OCI-LY3 (cell line): Measurements from ENCODE around the gene CLDN24.

Experiments used
- H2AFZ ChIP-seq: fragments of 200-600, 300-600 bp; shearing (Covaris generic); 2 replicates; pipeline ENCODE4 v1.6.0; 2014; ENCODE audit warnings: antibody characterized with exemption, low read depth, low read length
- H3K27ac ChIP-seq: fragments of 200-600, 300-600 bp; sonication (generic); 2 replicates; pipeline ENCODE4 v1.5.1; 2014; ENCODE audit warnings: mild to moderate bottlenecking, low read length, moderate library complexity, mixed read lengths
- H3K27me3 ChIP-seq: fragments of 200-600, 300-600 bp; sonication (generic); 2 replicates; pipeline ENCODE4 v1.6.1; 2014; ENCODE audit warnings: low read depth, low read length, mixed read lengths
- H3K36me3 ChIP-seq: fragments of 200-600, 300-600 bp; sonication (generic); replicated peaks from 2 replicates; pipeline ENCODE3; 2014; ENCODE audit warnings: low read depth, low read length, mixed read lengths
- H3K4me1 ChIP-seq: fragments of 300-600, 200-600 bp; sonication (generic); 2 replicates; pipeline ENCODE4 v1.6.1; 2014; ENCODE audit warnings: low read length, mixed read lengths
- H3K4me2 ChIP-seq: fragments of 200-600, 300-600 bp; sonication (generic); 2 replicates; pipeline ENCODE4 v1.6.1; 2014; ENCODE audit warnings: low read length, mixed read lengths
- H3K4me3 ChIP-seq: fragments of 300-600, 200-600 bp; sonication (generic); 2 replicates; pipeline ENCODE4 v1.5.1; 2014; ENCODE audit warnings: antibody characterized with exemption, mild to moderate bottlenecking, low read length, moderate library complexity
- H3K79me2 ChIP-seq: fragments of 300-600, 200-600 bp; shearing (Covaris generic); 2 replicates; pipeline ENCODE4 v1.6.1; 2014; ENCODE audit warnings: mild to moderate bottlenecking, low read length, mixed read lengths
- H3K9ac ChIP-seq: fragments of 300-600, 200-600 bp; shearing (Covaris generic); 2 replicates; pipeline ENCODE4 v1.6.0; 2014; ENCODE audit warnings: mild to moderate bottlenecking, low read length, moderate library complexity
- H3K9me3 ChIP-seq: fragments of 200-600, 300-600 bp; shearing (Covaris generic); 2 replicates; pipeline ENCODE4 v1.6.1; 2014; ENCODE audit warnings: low read length, mixed read lengths; ENCODE audit not compliant: insufficient read depth
- H4K20me1 ChIP-seq: fragments of 200-600, 300-600 bp; sonication (generic); 2 replicates; pipeline ENCODE4 v1.6.1; 2016; ENCODE audit warnings: low read length, mixed read lengths; ENCODE audit not compliant: insufficient read depth
- CTCF ChIP-seq: fragments of 200-600, 300-600 bp; sonication (generic); IDR thresholded peaks from 2 replicates; pipeline ENCODE4 v1.5.1; 2014; ENCODE audit warnings: antibody characterized with exemption, low read length, low read depth
- EZH2phosphoT487 ChIP-seq: fragments of 200-600 bp; shearing (Covaris generic); IDR thresholded peaks from 2 replicates; pipeline ENCODE4 v1.6.1; 2018; ENCODE audit warnings: antibody characterized with exemption, mixed run types, low read depth

CLDN24 gene

GRCh38 chr4:183347566-183347965 lies 25.3 kb upstream of the CLDN24 start:
- no peak overlapping the region for H3K4me3 ChIP-seq
- H3K36me3 ChIP-seq, result no peaks in the 10 kb centered on the region
- H3K27me3 ChIP-seq, result no peaks in the 10 kb centered on the region
- no peaks in the 10 kb centered on the region for H3K9me3 ChIP-seq
- no peak overlapping the region for H3K9ac ChIP-seq
- H4K20me1 ChIP-seq, result no peaks in the 10 kb centered on the region
- peaks cover 26% of the 10 kb centered on the region for H3K4me1 ChIP-seq
- H3K4me2 ChIP-seq, result no peak overlapping the region
- no peak for TF ChIP-seq EZH2phosphoT487
- no peak for TF ChIP-seq CTCF
- no peaks in the 10 kb centered on the region for H3K79me2 ChIP-seq
- no peak overlapping the region for H3K27ac ChIP-seq
- H2AFZ ChIP-seq, result no peak overlapping the region

GRCh38 chr4:183347146-183347545 lies 24.9 kb upstream of the CLDN24 start:
- no peaks in the 10 kb centered on the region for H3K9me3 ChIP-seq
- no peak overlapping the region for H3K4me2 ChIP-seq
- no peak overlapping the region for H2AFZ ChIP-seq
- peaks cover 21% of the 10 kb centered on the region for H3K4me1 ChIP-seq
- H3K79me2 ChIP-seq, result no peaks in the 10 kb centered on the region
- no peaks in the 10 kb centered on the region for H3K36me3 ChIP-seq
- no peak for TF ChIP-seq EZH2phosphoT487
- no peak for TF ChIP-seq CTCF
- no peak overlapping the region for H3K9ac ChIP-seq
- H3K27me3 ChIP-seq, result no peaks in the 10 kb centered on the region
- no peaks in the 10 kb centered on the region for H4K20me1 ChIP-seq
- no peak overlapping the region for H3K27ac ChIP-seq
- no peak overlapping the region for H3K4me3 ChIP-seq

GRCh38 chr4:183345261-183345660 lies 23.0 kb upstream of the CLDN24 start:
- no peak overlapping the region for H3K9ac ChIP-seq
- no peak overlapping the region for H2AFZ ChIP-seq
- H3K36me3 ChIP-seq, result no peaks in the 10 kb centered on the region
- TF ChIP-seq CTCF, result no peak
- TF ChIP-seq EZH2phosphoT487, result no peak
- no peak overlapping the region for H3K4me3 ChIP-seq
- H3K27me3 ChIP-seq, result no peaks in the 10 kb centered on the region
- no peaks in the 10 kb centered on the region for H3K79me2 ChIP-seq
- H3K27ac ChIP-seq, result no peak overlapping the region
- no peak overlapping the region for H3K4me2 ChIP-seq
- H3K4me1 ChIP-seq, result peaks cover 4% of the 10 kb centered on the region; the same call in 1 of the 2 replicates
- H4K20me1 ChIP-seq, result no peaks in the 10 kb centered on the region
- no peaks in the 10 kb centered on the region for H3K9me3 ChIP-seq

GRCh38 chr4:183344523-183345255 lies 22.5 kb upstream of the CLDN24 start:
- H3K4me1 ChIP-seq, result peaks cover 4% of the 10 kb centered on the region; the same call in 1 of the 2 replicates
- no peak overlapping the region for H3K4me2 ChIP-seq
- no peaks in the 10 kb centered on the region for H3K27me3 ChIP-seq
- no peak overlapping the region for H3K27ac ChIP-seq
- no peaks in the 10 kb centered on the region for H3K9me3 ChIP-seq
- no peaks in the 10 kb centered on the region for H3K79me2 ChIP-seq
- no peak overlapping the region for H3K9ac ChIP-seq
- H3K4me3 ChIP-seq, result no peak overlapping the region
- no peak overlapping the region for H2AFZ ChIP-seq
- no peaks in the 10 kb centered on the region for H4K20me1 ChIP-seq
- no peaks in the 10 kb centered on the region for H3K36me3 ChIP-seq
- TF ChIP-seq CTCF, result no peak
- no peak for TF ChIP-seq EZH2phosphoT487
